Posterior cingulate gyrus (tissue), 11 donors: ENCODE measurements around the gene TMEM14B.

Experiments
- DNase-seq, 10 donors: peaks; one replicate each; pipeline versions ENCODE4 v3.0.0 to v3.0.0-alpha.2; 2020 to 2021; ENCODE audit warnings: mixed read lengths in 3 of 10
- intact Hi-C: fragments of 100-400 bp; cut with DNase I; formaldehyde crosslinking; loops from one replicate; pipeline ENCODE4 v1.15.1; 2023

Gene TMEM14B

DNA sequence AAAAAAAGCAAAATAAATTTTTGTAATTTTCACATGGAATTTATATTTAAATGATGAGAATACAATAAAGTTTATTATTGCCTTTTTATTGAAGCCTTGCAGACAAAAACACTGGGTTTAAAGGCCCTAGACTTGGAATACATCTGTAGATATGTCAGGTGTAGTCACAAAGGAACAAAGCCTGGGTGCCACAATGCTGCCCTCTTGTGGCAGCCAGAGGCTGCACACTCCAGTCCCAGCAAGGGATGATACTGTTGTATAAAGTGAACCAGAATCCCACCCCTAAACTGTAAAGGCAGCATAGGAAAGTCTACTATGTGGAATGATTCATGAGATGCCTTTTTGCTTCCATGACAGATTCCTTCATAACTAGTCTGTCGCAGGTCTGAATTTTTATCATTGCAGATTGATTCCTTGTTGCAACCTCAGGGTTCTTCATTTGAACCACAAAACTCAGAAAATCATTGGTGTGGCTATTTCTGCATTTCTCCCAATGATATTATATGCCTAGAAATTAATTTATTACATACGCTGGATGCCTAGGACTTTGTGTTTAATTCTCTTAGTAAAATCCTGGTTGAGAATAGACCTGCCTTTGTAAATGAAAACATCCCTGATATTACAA, 53.7 kb downstream of the TMEM14B start:
- DNase-seq: peak; percentile 22 to 95 (median 60)
- intact Hi-C loops: loop anchor here (1.0 kb wide), 1 partner anchor 291 kb away; no protein-coding TSS in a partner anchor
